ENCODE data around the gene HEPH. TPM values are rescaled to one million over a fixed set of nuclear protein-coding genes. Genes with fewer than 3 reads are reported as not detected.

HEPH gene
- total RNA-seq, 6 donors from 2014 or later: 2.1 to 12.2 (median 6.6) TPM

DNA sequence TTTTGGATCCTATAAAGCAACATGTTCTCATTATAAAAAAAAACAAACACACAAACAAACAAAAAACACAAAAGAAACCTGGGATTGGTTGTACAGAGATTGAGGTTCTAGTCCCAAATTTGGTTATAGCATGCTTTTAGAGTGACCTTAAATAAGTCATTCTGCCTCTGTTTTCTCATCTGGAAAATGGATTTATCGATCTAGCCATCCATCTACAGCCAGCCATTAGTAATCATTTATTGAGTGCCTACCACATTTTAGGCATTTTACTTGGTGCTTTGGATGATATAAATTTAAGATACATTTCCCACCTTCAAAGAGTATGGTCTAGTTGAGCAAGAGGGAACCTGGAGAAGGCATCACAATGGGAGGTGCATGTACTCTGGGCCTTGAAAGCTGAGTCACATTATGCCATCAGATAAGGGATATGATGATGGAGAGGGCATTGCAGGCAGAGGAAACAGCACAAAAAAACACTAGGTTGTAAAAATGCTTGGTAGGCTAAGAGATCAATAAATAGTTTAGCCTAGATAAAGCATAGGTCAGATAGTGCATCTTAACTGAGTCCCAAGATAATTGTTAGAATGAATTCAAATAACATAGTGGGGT is 91.4 kb downstream of the HEPH start:
- Histone ChIP-seq H3K9me3 (no peaks in the 10 kb centered on the region), H3K4me1 (no peaks in the 10 kb centered on the region), H3K27ac (no peak overlapping the region), H3K4me3 (no peak overlapping the region), H3K27me3 (no peaks in the 10 kb centered on the region), H3K36me3 (no peaks in the 10 kb centered on the region)
- ATAC-seq (ENCODE audit: low FRiP score in 2 of 2): no peak
- TF ChIP-seq EP300 (IDR thresholded peaks at IDR 0.05): no peak
- TF ChIP-seq POLR2AphosphoS5 (IDR thresholded peaks at IDR 0.05): no peak
- TF ChIP-seq POLR2A (IDR thresholded peaks at IDR 0.05): no peak
- no peak for TF ChIP-seq CTCF (IDR thresholded peaks at IDR 0.05)
- DNase-seq: no peak
- WGBS, 2 donors: 84 to 100% methylated on average over 1 of the region's 1 CpG

- ATAC-seq (ENCODE audit: low FRiP score in 2 of 2) (no peak), DNase-seq (no peak)
- TF ChIP-seq POLR2A (IDR thresholded peaks at IDR 0.05) (no peak), POLR2AphosphoS5 (IDR thresholded peaks at IDR 0.05) (no peak), EP300 (IDR thresholded peaks at IDR 0.05) (no peak), CTCF (IDR thresholded peaks at IDR 0.05) (no peak)
- Histone ChIP-seq H3K4me3 (no peak overlapping the region), H3K4me1 (no peaks in the 10 kb centered on the region), H3K27me3 (no peaks in the 10 kb centered on the region), H3K9me3 (no peaks in the 10 kb centered on the region), H3K36me3 (no peaks in the 10 kb centered on the region), H3K27ac (no peak overlapping the region)
Measured at GRCh38 chrX:66262807-66263206, 98.8 kb downstream of the HEPH start.

Other genes with a start within 250 kb of the HEPH start
- gene VSIG4, start 124.2 kb upstream of the HEPH start, total RNA-seq: 100 to 1,000 TPM in 5 of 6 donors, 10 to 100 TPM in 1; 98.0 to 392 (median 261) TPM

Measured in upper lobe of left lung (tissue), 6 donors.